Heart right ventricle (tissue), 16 donors: ENCODE results near the gene FCER1G. TPM values are rescaled to one million over a fixed set of nuclear protein-coding genes. Genes with fewer than 3 reads are reported as not detected.

Source experiments
- ATAC-seq, 8 donors: fragments of 200-7000 bp; cut with Tn5 transposase; one replicate each; pipeline ENCODE4 v1.9.1; 2020; ENCODE audit warnings: mild to moderate bottlenecking in 8 of 8, moderate library complexity in 8 of 8, moderate number of reproducible peaks in 1 of 8
- DNase-seq, 2 donors: peaks; one replicate each; pipeline ENCODE4 v3.0.0-alpha.2; 2020
- H3K27ac ChIP-seq, 10 donors: fragments of 200-600 bp; sonication (generic) in 2 of 10; one replicate each; pipeline versions ENCODE4 v1.5.0 to v1.8.0; 2020 to 2022; ENCODE audit warnings: mild to moderate bottlenecking in 3 of 10
- H3K27me3 ChIP-seq, 7 donors: fragments of 200-600 bp; one replicate each; pipeline ENCODE4 v1.8.0; 2021 to 2022; ENCODE audit warnings: mild to moderate bottlenecking in 2 of 7
- H3K36me3 ChIP-seq, 9 donors: fragments of 200-600 bp; sonication (generic) in 1 of 9; one replicate each; pipeline versions ENCODE4 v1.5.0 to v1.8.0; 2020 to 2022; ENCODE audit warnings: mild to moderate bottlenecking in 2 of 9
- H3K4me1 ChIP-seq, 9 donors: fragments of 200-600 bp; sonication (generic) in 1 of 9; one replicate each; pipeline versions ENCODE4 v1.5.0 to v1.8.0; 2020 to 2022; ENCODE audit warnings: mild to moderate bottlenecking in 4 of 9
- H3K4me3 ChIP-seq, 10 donors: fragments of 200-600 bp; sonication (generic) in 2 of 10; one replicate each; pipeline versions ENCODE4 v1.5.0 to v1.8.0; 2020 to 2022; ENCODE audit warnings: mild to moderate bottlenecking in 7 of 10, moderate library complexity in 2 of 10
- H3K9me3 ChIP-seq, 11 donors: fragments of 200-600 bp in 10 of 11; sonication (generic) in 2 of 11; one replicate each; pipeline versions ENCODE4 v1.5.0 to v1.8.0; 2013 to 2022; ENCODE audit warnings: mild to moderate bottlenecking in 2 of 11, control low read depth in 1 of 11, moderate library complexity in 1 of 11
- CTCF ChIP-seq, 9 donors: fragments of 200-600 bp; sonication (generic) in 2 of 9; IDR thresholded peaks; one replicate each; pipeline versions ENCODE4 v1.5.0 to v1.8.0; 2021 to 2022; ENCODE audit warnings: antibody characterized with exemption in 9 of 9, mild to moderate bottlenecking in 5 of 9, moderate library complexity in 1 of 9
- WGBS, 2 donors: extraction: QIAGEN DNeasy Blood & Tissue Kit; methylation state at CpG; one replicate each; pipeline ENCODE4 v1.1.7; 2013; ENCODE audit warnings: inconsistent platforms in 1 of 2; 5-methylcytosine and 5-hydroxymethylcytosine counted together
- intact Hi-C, 10 donors: fragments of 100-400 bp; cut with DNase I; formaldehyde crosslinking; loops; one replicate each; pipeline versions ENCODE4 v1.11.1 to v1.14.2; 2022
- long read RNA-seq, 3 donors: library from polyadenylated mRNA; unstranded; transcript quantifications; one replicate each; pipeline ENCODE4 v2.0.0, GENCODE V29; 2020 to 2021
- polyA plus RNA-seq, 2 donors: library from polyadenylated mRNA; stranded (reverse); fragments of 200-250 nt; gene quantifications; one replicate each; pipeline ENCODE4 v1.2.3, GENCODE V29; 2013
- total RNA-seq, 10 donors: library from RNA; stranded (reverse); fragmentation: NEBNext Ultra II Directional in 3 of 10; extraction: Animal tissue kit (Norgen Biotek cat#: 25700) in 3 of 10; gene quantifications; one replicate each; pipeline versions ENCODE4 v1.2.1 to v1.2.4, GENCODE V29; 2021 to 2023
- donor health status: Arrhythmogenic right ventricular cardiomyopathy.
- donor health status: ischemic (EF 13 %, LVEDD 7.1; RV severe dilation, severe dysfunction).
- donor health status: healthy with polysubstance abuse.
- donor health status: DM: no; HTN: yes; CAD: no.
- donor health status: DM: no; HTN: no; CAD: no.
- donor health status: ischemic (EF 25% LVEDD 6.9; RV normal size, moderate dysfunction).
- donor health status: ischemic (EF 25% LVEDD 5.7; RV mildly dilated, moderate dysfunction).
- donor health status: healthy.
- donor health status: DM: yes; HTN: yes; CAD: no.
- donor health status: Ischemic cardiomyopathy.
- donor health status: ischemic (EF 35%, LVEDD 5.7; RV mildly dilated, moderate dysfunction).
- donor health status: nonischemic (EF 11% LVEDD 7.7; RV severe dilation, severe dysfunction).
- donor health status: DM: yes; HTN: yes; CAD: no.
- donor health status: PGD.
- donor health status: ischemic (EF 29% LVEDD 5.4; RV normal size, mild dysfunction).
- donor health status: nonischemic (EF 23%, LVEDD 6.1; RV moderate dilation, normal function).

FCER1G gene
- total RNA-seq (10 to 100 TPM in 4 of 10 donors, 1 to 10 TPM in 6; 2.0 to 65.8 (median 5.3) TPM), polyA plus RNA-seq (10 to 100 TPM; 19.7 to 64.6 TPM)
- long read RNA-seq, donor 1, transcript FCER1G-201 (5 exons, 591 nt) = major isoform, 12 of 12 reads
- long read RNA-seq, donor 1, partial matches to known transcripts = 0 of 12 reads
- long read RNA-seq, donor 1, other reads (novel, unspliced or antisense) = 0 of 12 reads
- long read RNA-seq, donor 2, transcript FCER1G-201 (5 exons, 591 nt) = major isoform, 6 of 10 reads
- long read RNA-seq, donor 2, partial matches to known transcripts = 4 of 10 reads
- long read RNA-seq, donor 2, other reads (novel, unspliced or antisense) = 0 of 10 reads
- long read RNA-seq, donor 3 = 0 reads

- Histone ChIP-seq H3K36me3 (peaks cover 0 to 77% (median 46%) of the 10 kb centered on the region in 9 donors), H3K4me1 (peaks cover 0 to 58% (median 4%) of the 10 kb centered on the region in 9 donors), H3K9me3 (no peaks in the 10 kb centered on the region), H3K27ac (peak within 1 kb of the TSS in 9 of 10 donors; percentile 5 to 95 (median 48)), H3K4me3 (peak within 1 kb of the TSS in 7 of 10 donors; percentile 0 to 62 (median 38)), H3K27me3 (no peaks in the 10 kb centered on the region)
- DNase-seq (peak in 1 of 2 donors; percentile 58), ATAC-seq (peak; percentile 42 to 74 (median 60))
- 70 to 74% methylated on average over 10 of the region's 10 CpGs for WGBS, 2 donors
- no peak for TF ChIP-seq CTCF (IDR thresholded peaks at IDR 0.05)
- intact Hi-C loops = no loop called here
Measured at GRCh38 chr1:161215076-161215475, at the start of gene FCER1G. FCER1G (plus strand) TSS chr1:161215295; CDS start chr1:161215322, 27 bp downstream.

DNA sequence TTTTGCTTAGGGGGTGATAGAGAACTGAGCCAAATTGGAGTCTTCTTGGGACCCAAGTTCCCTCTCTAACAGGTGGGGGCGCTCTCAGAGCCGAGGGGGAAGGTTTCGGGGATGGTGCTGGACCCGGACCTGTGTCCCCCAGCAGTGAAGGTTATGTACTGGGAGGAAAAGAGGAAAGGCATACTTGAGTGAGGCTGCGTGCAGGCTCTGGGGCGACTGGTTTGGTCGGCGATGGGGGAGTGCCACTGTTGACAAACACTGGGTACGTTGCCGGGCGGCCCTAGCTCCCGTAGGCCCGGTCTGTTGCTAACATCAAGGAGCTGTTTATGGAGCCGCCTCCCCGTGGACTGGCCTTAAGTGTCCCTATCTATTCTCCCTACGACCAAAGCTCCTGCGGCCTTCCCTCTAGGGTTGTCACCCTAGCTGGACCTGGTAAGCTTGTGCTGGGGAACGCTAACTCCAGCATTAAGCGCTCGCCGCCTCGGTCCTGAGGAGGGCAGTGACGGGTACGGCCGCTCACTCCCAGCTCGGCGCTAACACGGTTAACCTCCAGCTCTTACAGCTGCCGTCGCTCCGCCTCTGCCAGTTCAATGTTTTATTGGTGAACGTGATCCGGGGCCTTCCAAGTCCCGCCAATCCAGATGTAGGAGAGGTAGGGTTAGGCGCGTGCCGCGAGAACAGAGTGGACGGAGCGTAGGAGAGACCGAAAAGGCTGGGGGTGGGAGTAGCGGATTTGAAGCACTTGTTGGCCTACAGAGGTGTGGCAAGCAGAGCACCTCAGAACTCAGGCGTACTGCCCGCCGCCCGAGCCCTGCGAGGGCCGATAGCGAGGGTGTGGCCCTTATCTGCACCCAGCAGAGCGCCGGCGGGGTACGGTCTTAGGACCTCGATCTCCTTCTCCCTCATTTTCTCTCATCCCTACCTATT lies 49.1 kb upstream of the FCER1G start, which contains the start of gene PPOX:
Gene PPOX, plus strand, starts transcription at position 685 of the 927 bp plus-strand sequence. CDS start 422 bp downstream, outside the sequence.
- TF ChIP-seq CTCF (IDR thresholded peaks at IDR 0.05) = peak in 8 of 9 donors; percentile 6 to 62 (median 45)
- peak within 1 kb of the TSS; percentile 62 to 92 (median 78) for H3K4me3 ChIP-seq
- 1% methylated on average over 54 of the region's 54 CpGs for WGBS, 2 donors
- H3K4me1 ChIP-seq = peaks cover 10 to 41% (median 31%) of the 10 kb centered on the region in 9 donors
- intact Hi-C loops = loop anchor here in 1 of 10 donors (5.0 kb wide), 1 partner anchor 34 kb away; the partner anchor contains the start of gene DEDD
- H3K9me3 ChIP-seq = no peaks in the 10 kb centered on the region
- ATAC-seq (peak; percentile 94 to 97 (median 96)), DNase-seq (peak; percentile 93 to 97)
- peak within 1 kb of the TSS; percentile 86 to 94 (median 88) for H3K27ac ChIP-seq
- H3K27me3 ChIP-seq = no peaks in the 10 kb centered on the region
- H3K36me3 ChIP-seq = peaks cover 0 to 71% (median 8%) of the 10 kb centered on the region in 9 donors

- peaks cover 0 to 73% (median 17%) of the 10 kb centered on the region in 9 donors for H3K36me3 ChIP-seq
- H3K9me3 ChIP-seq = no peaks in the 10 kb centered on the region
- H3K27me3 ChIP-seq = no peaks in the 10 kb centered on the region
- DNase-seq (no peak), ATAC-seq (peak in 5 of 8 donors; percentile 0 to 8 (median 2))
- peak overlapping the region; percentile 62 to 92 (median 78) for H3K4me3 ChIP-seq
- H3K27ac ChIP-seq = peak overlapping the region in 9 of 10 donors; percentile 86 to 94 (median 89)
- TF ChIP-seq CTCF (IDR thresholded peaks at IDR 0.05) = no peak
- peaks cover 7 to 40% (median 22%) of the 10 kb centered on the region in 9 donors for H3K4me1 ChIP-seq
- WGBS, 2 donors = 8% methylated on average over 33 of the region's 33 CpGs
- intact Hi-C loops = loop anchor here in 1 of 10 donors (5.0 kb wide), 1 partner anchor 35 kb away; the partner anchor contains the start of gene DEDD
Measured at GRCh38 chr1:161166669-161167548, 48.2 kb upstream of the FCER1G start.
